ENCODE data around the gene ERICH4.

Gene ERICH4

DNA sequence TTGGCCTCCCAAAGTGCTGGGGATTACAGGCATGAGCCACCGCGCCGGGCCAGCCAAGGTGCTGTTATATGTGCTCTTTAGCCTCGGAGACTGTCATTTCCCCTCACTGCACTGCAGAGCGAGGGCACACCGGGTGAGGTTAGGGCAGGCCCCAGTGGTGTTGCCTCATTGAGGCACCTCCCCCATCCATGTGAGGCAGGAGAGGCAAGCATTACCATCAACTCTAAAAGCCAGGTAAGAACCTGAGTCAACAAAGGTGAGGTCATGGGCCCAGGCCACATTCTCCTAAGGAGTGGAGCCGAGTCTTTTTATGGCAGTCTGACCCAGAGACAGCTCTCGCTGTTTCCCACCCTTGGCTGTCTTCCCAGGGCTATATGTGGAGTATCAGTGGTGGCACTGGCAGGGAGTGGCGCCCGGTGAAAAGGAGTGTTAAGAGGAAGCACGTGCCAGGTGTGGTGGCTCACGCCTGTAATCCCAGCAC is 26.7 kb upstream of the ERICH4 start:
- Histone ChIP-seq H3K4me2 (ENCODE audit: insufficient read depth, low read length) (no peak overlapping the region), H3K27ac (ENCODE audit: low read length) (no peak overlapping the region), H3K9me3 (ENCODE audit: insufficient read depth, low read length, severe bottlenecking) (no peaks in the 10 kb centered on the region), H3K4me1 (ENCODE audit: insufficient read depth, low read length) (no peaks in the 10 kb centered on the region), H3K27me3 (ENCODE audit: insufficient read depth, low read length, poor library complexity) (no peaks in the 10 kb centered on the region), H3K9ac (ENCODE audit: low read depth, low read length) (no peak overlapping the region), H4K20me1 (ENCODE audit: insufficient read depth, low read length) (no peaks in the 10 kb centered on the region), H3K4me3 (ENCODE audit: low read depth in 1 of 2, low read length in 2 of 2) (no peak overlapping the region), H3K36me3 (ENCODE audit: insufficient read depth, low read length) (peaks cover 53% of the 10 kb centered on the region), H2AFZ (ENCODE audit: low read depth, low read length) (no peak overlapping the region), H3K79me2 (ENCODE audit: insufficient read depth, low read length) (no peaks in the 10 kb centered on the region)
- DNase-seq (no peak), ATAC-seq (ENCODE audit: insufficient read depth, low read depth) (no peak)
- TF ChIP-seq, protein P1, sequence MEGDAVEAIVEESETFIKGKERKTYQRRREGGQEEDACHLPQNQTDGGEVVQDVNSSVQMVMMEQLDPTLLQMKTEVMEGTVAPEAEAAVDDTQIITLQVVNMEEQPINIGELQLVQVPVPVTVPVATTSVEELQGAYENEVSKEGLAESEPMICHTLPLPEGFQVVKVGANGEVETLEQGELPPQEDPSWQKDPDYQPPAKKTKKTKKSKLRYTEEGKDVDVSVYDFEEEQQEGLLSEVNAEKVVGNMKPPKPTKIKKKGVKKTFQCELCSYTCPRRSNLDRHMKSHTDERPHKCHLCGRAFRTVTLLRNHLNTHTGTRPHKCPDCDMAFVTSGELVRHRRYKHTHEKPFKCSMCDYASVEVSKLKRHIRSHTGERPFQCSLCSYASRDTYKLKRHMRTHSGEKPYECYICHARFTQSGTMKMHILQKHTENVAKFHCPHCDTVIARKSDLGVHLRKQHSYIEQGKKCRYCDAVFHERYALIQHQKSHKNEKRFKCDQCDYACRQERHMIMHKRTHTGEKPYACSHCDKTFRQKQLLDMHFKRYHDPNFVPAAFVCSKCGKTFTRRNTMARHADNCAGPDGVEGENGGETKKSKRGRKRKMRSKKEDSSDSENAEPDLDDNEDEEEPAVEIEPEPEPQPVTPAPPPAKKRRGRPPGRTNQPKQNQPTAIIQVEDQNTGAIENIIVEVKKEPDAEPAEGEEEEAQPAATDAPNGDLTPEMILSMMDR (IDR thresholded peaks at IDR 0.05; ENCODE audit: borderline replicate concordance, extremely low read depth, low read length, poor library complexity, severe bottlenecking), result no peak
- no peak for TF ChIP-seq EZH2 (IDR thresholded peaks at IDR 0.05; ENCODE audit: borderline replicate concordance, low read depth, low read length, severe bottlenecking)

DNA sequence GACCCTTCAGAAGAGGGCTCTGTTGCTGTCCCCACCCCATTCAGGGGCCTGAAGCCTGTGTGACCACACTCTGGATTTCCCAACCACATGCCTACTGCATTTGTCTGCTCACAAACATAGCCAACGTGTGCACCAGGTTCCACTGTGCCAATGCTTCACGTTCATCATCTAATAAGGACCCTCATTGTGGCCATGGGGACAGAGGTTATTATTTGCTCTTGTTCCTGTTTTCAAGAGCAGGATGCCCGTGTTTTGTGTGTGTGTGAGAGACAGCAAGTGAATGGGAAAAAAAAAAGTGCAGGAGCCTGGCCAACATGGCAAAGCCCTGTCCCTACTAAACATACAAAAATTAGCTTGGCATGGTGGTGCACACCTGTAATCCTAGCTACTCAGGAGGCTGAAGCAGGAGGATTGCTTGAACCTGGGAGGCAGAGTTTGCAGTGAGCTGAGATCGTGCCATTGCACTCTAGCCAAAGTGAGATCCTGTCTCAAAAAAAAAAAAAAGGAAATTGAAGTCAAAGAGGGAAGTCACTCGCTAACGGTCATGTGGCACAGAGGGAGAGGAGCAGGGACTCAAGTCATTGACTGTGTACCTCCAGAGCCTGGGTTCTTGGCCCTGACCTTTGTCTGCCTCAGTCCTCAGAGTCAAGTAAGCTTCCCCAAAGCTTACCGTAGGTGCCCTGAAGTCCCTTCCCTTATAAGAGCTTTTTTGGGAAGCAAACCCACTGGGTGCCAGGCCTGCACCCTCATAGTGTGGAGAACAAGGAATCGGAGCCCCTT is 22.7 kb upstream of the ERICH4 start:
- Histone ChIP-seq H3K27me3 (ENCODE audit: insufficient read depth, low read length, poor library complexity) (no peaks in the 10 kb centered on the region), H4K20me1 (ENCODE audit: insufficient read depth, low read length) (no peaks in the 10 kb centered on the region; the same call in 1 of the 2 replicates), H3K4me1 (ENCODE audit: insufficient read depth, low read length) (no peaks in the 10 kb centered on the region), H3K9ac (ENCODE audit: low read depth, low read length) (no peak overlapping the region), H2AFZ (ENCODE audit: low read depth, low read length) (no peak overlapping the region), H3K79me2 (ENCODE audit: insufficient read depth, low read length) (no peaks in the 10 kb centered on the region), H3K4me3 (ENCODE audit: low read depth in 1 of 2, low read length in 2 of 2) (no peak overlapping the region), H3K36me3 (ENCODE audit: insufficient read depth, low read length) (peaks cover 60% of the 10 kb centered on the region), H3K4me2 (ENCODE audit: insufficient read depth, low read length) (no peak overlapping the region), H3K27ac (ENCODE audit: low read length) (no peak overlapping the region), H3K9me3 (ENCODE audit: insufficient read depth, low read length, severe bottlenecking) (no peaks in the 10 kb centered on the region)
- no peak for ATAC-seq (ENCODE audit: insufficient read depth, low read depth)
- TF ChIP-seq, protein P1 (IDR thresholded peaks at IDR 0.05; ENCODE audit: borderline replicate concordance, extremely low read depth, low read length, poor library complexity, severe bottlenecking), result no peak
- TF ChIP-seq EZH2 (IDR thresholded peaks at IDR 0.05; ENCODE audit: borderline replicate concordance, low read depth, low read length, severe bottlenecking), result no peak
- no peak for DNase-seq

DNA sequence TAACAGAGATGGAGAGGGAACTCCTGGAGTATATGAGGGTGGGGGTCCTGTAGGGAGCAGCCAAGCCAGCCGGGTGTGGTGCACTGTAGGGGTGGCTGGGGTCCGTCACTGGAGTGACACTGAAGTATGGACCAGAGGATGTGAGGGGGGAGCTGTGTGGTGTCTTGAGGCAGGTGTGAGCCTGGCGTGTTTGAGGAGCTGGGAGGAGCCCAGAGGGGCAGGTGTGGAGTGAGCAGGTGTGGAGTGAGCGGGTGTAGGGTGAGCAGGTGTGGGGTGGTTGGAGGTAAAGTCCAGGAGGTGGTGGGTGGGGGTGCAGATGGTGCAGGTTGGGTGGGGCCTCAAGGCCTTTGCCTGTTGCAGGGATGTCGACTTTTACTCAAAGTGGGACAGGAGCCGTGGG is 21.6 kb upstream of the ERICH4 start:
- no peak overlapping the region for H3K27ac ChIP-seq (ENCODE audit: low read length)
- H3K27me3 ChIP-seq (ENCODE audit: insufficient read depth, low read length, poor library complexity), result no peaks in the 10 kb centered on the region
- no peak overlapping the region for H2AFZ ChIP-seq (ENCODE audit: low read depth, low read length)
- no peak overlapping the region for H3K4me2 ChIP-seq (ENCODE audit: insufficient read depth, low read length)
- TF ChIP-seq, protein P1 (IDR thresholded peaks at IDR 0.05; ENCODE audit: borderline replicate concordance, extremely low read depth, low read length, poor library complexity, severe bottlenecking), result no peak
- TF ChIP-seq EZH2 (IDR thresholded peaks at IDR 0.05; ENCODE audit: borderline replicate concordance, low read depth, low read length, severe bottlenecking), result no peak
- no peaks in the 10 kb centered on the region for H3K4me1 ChIP-seq (ENCODE audit: insufficient read depth, low read length)
- H3K9ac ChIP-seq (ENCODE audit: low read depth, low read length), result no peak overlapping the region
- no peaks in the 10 kb centered on the region for H3K9me3 ChIP-seq (ENCODE audit: insufficient read depth, low read length, severe bottlenecking)
- H4K20me1 ChIP-seq (ENCODE audit: insufficient read depth, low read length), result peaks cover 4% of the 10 kb centered on the region; the same call in 1 of the 2 replicates
- DNase-seq (no peak), ATAC-seq (ENCODE audit: insufficient read depth, low read depth) (no peak)
- H3K36me3 ChIP-seq (ENCODE audit: insufficient read depth, low read length), result peaks cover 65% of the 10 kb centered on the region
- no peaks in the 10 kb centered on the region for H3K79me2 ChIP-seq (ENCODE audit: insufficient read depth, low read length)
- no peak overlapping the region for H3K4me3 ChIP-seq (ENCODE audit: low read depth in 1 of 2, low read length in 2 of 2)

All from DND-41 (cell line).